Lower lobe of right lung (tissue), 2 donors: ENCODE measurements around the gene SLC45A3. TPM values are rescaled to one million over a fixed set of nuclear protein-coding genes. Genes with fewer than 3 reads are reported as not detected.

ENCODE experiments used
- ATAC-seq, 2 donors: fragments of 200-7000 bp; cut with Tn5 transposase; one replicate each; pipeline ENCODE4 v1.9.1; 2020 to 2022; ENCODE audit warnings: mild to moderate bottlenecking in 2 of 2, moderate library complexity in 2 of 2
- DNase-seq: peaks from one replicate; pipeline ENCODE4 v3.0.0-alpha.2; 2020
- H3K27ac ChIP-seq: fragments of 200-600 bp; one replicate; pipeline ENCODE4 v1.8.0; 2022
- H3K27me3 ChIP-seq: fragments of 200-600 bp; one replicate; pipeline ENCODE4 v1.8.0; 2022; ENCODE audit warnings: low read depth
- H3K36me3 ChIP-seq: fragments of 200-600 bp; one replicate; pipeline ENCODE4 v1.8.0; 2022; ENCODE audit warnings: mild to moderate bottlenecking
- H3K4me1 ChIP-seq: fragments of 200-600 bp; one replicate; pipeline ENCODE4 v1.8.0; 2022
- H3K4me3 ChIP-seq: fragments of 200-600 bp; one replicate; pipeline ENCODE4 v1.8.0; 2022; ENCODE audit warnings: mild to moderate bottlenecking
- H3K9me3 ChIP-seq: fragments of 200-600 bp; one replicate; pipeline ENCODE4 v1.8.0; 2022
- intact Hi-C: fragments of 100-400 bp; cut with DNase I; formaldehyde crosslinking; loops from one replicate; pipeline ENCODE4 v1.11.0; 2022
- total RNA-seq: library from RNA; stranded (reverse); fragmentation: NEBNext Ultra II Directional; extraction: Animal tissue kit (Norgen Biotek cat#: 25700); gene quantifications from one replicate; pipeline ENCODE4 v1.2.1, GENCODE V29; 2021
- TF ChIP-seq, protein P1 (sequence below): fragments of 200-600 bp; IDR thresholded peaks from one replicate; pipeline ENCODE4 v1.8.0; 2022; ENCODE audit warnings: antibody characterized with exemption, mild to moderate bottlenecking
- donor health status: DM: no; HTN: yes; CAD: no; lungs with severe emphysema.

The SLC45A3 gene
- total RNA-seq, 1 donor from 2014 or later = 6.8 TPM

DNA sequence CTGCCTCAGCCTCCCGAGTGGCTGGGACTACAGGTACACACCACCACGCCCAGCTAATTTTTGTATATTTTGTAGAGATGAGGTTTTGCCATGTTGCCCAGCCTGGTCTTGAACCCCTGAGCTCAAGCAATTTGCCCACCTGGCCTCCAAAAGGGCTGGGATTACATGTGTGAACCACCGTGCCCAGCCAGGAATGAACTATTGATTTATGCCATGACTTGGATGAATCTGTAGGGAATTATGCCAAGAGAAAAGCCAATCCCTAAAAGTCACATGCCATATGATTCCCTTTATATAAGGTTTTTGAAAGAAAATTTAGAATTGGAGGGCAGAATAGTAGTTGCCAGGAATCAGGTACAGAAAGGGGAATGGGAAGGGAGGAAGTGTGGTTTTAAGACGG lies 19.1 kb upstream of the SLC45A3 start:
- Histone ChIP-seq H3K27ac (no peak overlapping the region), H3K4me3 (no peak overlapping the region), H3K4me1 (peaks cover 3% of the 10 kb centered on the region), H3K9me3 (no peaks in the 10 kb centered on the region), H3K36me3 (no peaks in the 10 kb centered on the region), H3K27me3 (peaks cover 4% of the 10 kb centered on the region)
- TF ChIP-seq, protein P1, sequence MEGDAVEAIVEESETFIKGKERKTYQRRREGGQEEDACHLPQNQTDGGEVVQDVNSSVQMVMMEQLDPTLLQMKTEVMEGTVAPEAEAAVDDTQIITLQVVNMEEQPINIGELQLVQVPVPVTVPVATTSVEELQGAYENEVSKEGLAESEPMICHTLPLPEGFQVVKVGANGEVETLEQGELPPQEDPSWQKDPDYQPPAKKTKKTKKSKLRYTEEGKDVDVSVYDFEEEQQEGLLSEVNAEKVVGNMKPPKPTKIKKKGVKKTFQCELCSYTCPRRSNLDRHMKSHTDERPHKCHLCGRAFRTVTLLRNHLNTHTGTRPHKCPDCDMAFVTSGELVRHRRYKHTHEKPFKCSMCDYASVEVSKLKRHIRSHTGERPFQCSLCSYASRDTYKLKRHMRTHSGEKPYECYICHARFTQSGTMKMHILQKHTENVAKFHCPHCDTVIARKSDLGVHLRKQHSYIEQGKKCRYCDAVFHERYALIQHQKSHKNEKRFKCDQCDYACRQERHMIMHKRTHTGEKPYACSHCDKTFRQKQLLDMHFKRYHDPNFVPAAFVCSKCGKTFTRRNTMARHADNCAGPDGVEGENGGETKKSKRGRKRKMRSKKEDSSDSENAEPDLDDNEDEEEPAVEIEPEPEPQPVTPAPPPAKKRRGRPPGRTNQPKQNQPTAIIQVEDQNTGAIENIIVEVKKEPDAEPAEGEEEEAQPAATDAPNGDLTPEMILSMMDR = no peak
- ATAC-seq (no peak), DNase-seq (no peak)
- intact Hi-C loops = no loop called here

DNA sequence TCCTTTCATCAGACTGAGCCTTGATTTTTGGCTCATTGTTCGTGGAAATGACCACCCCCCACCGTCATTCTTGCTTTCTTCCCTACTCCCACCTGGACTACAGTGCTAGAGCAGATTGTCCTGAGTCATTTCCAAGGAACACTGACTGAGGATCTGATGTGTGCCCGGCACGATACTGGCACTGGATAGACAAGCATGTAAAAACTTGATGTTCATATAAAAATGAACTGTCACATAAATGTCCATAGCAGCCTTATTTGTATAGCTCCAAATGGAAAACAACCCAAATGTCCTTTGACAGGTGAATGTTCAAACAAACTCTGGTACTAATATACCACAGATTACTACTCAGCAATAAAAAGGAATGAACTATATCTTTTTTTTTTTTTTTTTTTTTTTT lies 18.6 kb upstream of the SLC45A3 start:
- H3K27me3 ChIP-seq = peaks cover 4% of the 10 kb centered on the region
- no peak overlapping the region for H3K27ac ChIP-seq
- H3K36me3 ChIP-seq = no peaks in the 10 kb centered on the region
- TF ChIP-seq, protein P1 = no peak
- H3K4me3 ChIP-seq = no peak overlapping the region
- H3K9me3 ChIP-seq = no peaks in the 10 kb centered on the region
- ATAC-seq (no peak), DNase-seq (no peak)
- intact Hi-C loops = no loop called here
- peaks cover 3% of the 10 kb centered on the region for H3K4me1 ChIP-seq

DNA sequence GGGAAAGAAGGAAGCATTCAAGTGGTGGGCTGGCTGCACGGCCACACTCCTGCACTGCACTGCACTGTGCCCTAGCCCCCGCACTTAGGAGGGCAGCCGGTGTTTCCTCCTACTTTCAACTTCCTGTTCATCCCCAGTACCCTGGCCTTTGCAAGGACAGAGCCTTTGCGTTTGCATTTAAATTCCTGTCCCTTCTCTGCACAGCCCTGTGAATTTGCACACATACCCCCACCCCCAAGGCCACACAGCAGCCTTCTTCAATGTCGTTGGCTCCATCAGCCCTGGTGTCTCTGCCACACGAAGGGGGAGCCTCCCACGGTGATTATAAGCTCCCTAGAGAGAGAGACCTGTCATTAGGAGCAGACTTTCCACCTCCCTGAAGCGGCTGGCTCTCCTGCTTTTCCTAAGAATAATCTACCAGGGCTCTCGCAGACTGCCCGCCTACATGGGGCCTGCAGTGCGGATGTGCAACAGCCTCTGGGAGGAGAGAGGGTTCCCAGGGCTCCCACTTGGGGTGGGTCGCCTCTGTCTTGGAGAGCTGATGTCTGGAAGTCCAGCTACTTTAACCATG lies 13.2 kb upstream of the SLC45A3 start:
- H3K36me3 ChIP-seq = no peaks in the 10 kb centered on the region
- H3K27ac ChIP-seq = no peak overlapping the region
- intact Hi-C loops = no loop called here
- ATAC-seq (peak in 1 of 2 donors; percentile 23), DNase-seq (no peak)
- peaks cover 4% of the 10 kb centered on the region for H3K27me3 ChIP-seq
- no peaks in the 10 kb centered on the region for H3K4me1 ChIP-seq
- H3K4me3 ChIP-seq = no peak overlapping the region
- TF ChIP-seq, protein P1 = no peak
- no peaks in the 10 kb centered on the region for H3K9me3 ChIP-seq

DNA sequence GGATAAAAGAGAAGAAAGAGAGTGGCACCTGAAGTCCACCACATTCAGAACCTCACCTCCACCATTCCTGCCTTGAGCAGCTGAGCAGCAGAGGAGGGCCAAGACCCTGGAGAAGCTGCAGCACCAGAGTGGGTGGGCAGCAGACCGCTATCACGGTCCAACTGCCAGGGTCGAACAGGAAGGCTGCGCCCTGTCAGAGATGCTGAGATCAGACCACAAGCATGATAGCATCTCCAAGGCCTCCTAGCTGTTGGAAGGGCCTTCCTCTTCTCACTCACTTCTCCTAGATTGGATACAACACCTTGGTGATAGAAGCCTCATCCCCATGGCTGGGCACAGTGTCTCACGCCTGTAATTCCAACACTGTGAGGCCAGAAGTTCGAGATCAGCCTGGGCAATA lies 12.1 kb upstream of the SLC45A3 start:
- TF ChIP-seq, protein P1 = no peak
- no peak for ATAC-seq
- Histone ChIP-seq H3K27me3 (peaks cover 4% of the 10 kb centered on the region), H3K9me3 (no peaks in the 10 kb centered on the region), H3K27ac (no peak overlapping the region), H3K36me3 (no peaks in the 10 kb centered on the region), H3K4me3 (no peak overlapping the region), H3K4me1 (no peaks in the 10 kb centered on the region)
- DNase-seq = no peak
- intact Hi-C loops = no loop called here

DNA sequence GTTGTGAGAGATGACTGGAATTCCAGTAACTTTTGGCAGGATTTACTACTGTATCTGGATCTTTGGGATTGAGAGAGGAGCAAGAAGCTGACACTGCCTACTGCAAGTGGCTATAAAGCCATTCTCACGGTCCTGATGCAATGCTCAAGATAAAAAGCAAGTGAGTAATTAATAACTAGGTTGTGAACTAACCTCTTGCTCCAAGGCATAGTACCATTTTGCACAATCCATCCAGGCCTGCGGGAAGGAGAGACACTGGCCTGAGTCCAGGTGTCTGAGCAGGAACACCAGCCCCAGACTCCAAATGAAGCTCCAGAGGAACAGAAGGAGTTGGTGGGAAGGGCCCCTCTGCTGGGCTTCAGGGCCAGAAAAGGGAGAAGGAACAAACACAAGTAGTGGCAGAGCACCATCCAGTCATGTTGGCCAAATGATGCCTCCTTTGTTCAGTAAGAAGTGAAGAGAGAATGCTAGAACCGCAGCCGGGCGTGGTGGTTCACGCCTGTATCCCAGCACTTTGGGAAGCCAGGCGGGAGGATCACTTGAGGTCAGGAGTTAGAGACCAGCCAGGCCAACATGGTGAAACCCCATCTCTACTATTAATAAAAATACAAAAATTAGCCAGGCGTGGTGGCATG lies 9.9 kb upstream of the SLC45A3 start:
- Histone ChIP-seq H3K27ac (no peak overlapping the region), H3K9me3 (no peaks in the 10 kb centered on the region), H3K36me3 (no peaks in the 10 kb centered on the region), H3K4me1 (no peaks in the 10 kb centered on the region), H3K27me3 (no peaks in the 10 kb centered on the region), H3K4me3 (no peak overlapping the region)
- intact Hi-C loops = no loop called here
- DNase-seq (no peak), ATAC-seq (no peak)
- TF ChIP-seq, protein P1 = no peak
